ENCODE data around the gene AGBL1.

AGBL1 gene

GRCh38 chr15:86236356-86237110 is 156.9 kb downstream of the AGBL1 start:
- DNase-seq (ENCODE audit: low read depth) = no peak

DNA sequence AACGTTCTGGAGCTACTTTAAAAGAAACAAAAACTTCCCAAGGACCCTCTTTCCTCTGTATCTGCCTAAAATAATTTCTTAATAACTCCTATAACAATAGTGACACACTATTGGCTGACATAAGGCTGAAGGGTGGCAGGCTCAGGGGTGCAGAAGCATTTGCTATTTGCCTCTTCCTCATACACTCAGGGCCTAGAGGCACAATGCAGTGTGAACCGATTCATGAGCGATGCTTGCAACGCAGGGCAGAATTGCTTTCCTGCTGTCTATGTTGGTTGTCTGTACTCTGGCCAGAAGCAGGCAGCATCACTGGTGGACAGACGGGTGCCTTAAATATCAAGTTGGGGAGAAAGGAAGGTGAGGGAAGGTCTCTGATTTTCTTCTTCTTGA is 157.4 kb downstream of the AGBL1 start:
- no peak for DNase-seq (ENCODE audit: low read depth)

- DNase-seq (ENCODE audit: low read depth) = no peak
Observed at GRCh38 chr15:86247249-86247955, 167.7 kb downstream of the AGBL1 start.

DNA sequence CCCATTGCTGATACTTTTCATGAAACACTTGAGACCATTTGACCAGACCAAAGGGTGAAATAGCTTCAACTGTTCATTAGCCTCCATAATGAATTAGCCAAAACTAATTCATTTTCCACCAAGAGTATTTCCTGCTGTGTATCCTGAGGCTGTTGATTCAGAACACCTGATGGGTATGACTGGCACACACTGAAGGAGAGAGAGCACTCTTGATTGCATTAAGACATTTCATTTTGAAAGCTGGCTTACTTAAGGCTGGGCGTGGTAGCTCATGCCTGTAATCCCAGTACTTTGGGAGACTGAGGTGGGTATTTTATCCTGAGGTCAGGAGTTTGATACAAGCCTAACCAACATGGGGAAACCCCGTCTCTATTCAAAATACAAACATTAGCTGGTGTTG is 175.6 kb downstream of the AGBL1 start:
- no peak for DNase-seq (ENCODE audit: low read depth)

DNA sequence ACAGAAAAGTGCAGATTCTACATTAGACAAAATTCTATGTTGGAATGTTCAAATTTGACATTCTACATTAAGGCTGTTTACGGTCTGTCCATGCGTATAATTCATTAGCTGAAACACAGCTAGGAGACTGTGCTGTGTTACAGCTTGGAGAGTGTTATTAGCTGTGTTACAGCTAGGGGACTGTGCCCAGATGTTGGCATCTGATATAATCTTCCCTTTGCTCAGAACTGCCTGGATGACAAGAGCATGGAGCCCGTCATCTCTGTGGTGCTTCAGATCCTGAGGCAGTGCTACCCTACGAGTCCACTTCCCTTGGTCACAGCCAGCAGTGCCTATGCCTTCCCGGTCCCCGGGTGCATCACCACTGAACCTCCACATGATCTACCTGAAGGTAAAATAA is 177.0 kb downstream of the AGBL1 start:
- no peak for DNase-seq (ENCODE audit: low read depth)

DNA sequence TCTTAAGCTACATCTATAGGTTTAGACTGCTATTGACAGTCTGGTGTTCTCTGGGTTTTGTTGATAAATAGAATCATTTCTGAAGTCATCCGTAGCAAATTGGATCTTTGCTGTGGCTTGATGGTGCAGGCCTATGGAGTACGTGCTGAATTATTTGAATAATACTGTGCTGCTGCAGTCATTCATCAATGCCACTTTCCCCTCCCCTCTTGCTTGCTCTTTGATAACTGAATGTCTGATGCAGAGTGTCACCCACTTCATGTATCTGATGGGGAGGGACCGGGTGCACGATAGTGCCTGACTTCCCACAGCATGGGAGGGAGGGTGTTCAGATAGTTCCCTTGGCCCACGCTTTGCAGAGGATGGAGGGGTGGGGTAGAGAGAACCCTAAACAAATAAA is 179.9 kb downstream of the AGBL1 start:
- DNase-seq (ENCODE audit: low read depth) = no peak

DNA sequence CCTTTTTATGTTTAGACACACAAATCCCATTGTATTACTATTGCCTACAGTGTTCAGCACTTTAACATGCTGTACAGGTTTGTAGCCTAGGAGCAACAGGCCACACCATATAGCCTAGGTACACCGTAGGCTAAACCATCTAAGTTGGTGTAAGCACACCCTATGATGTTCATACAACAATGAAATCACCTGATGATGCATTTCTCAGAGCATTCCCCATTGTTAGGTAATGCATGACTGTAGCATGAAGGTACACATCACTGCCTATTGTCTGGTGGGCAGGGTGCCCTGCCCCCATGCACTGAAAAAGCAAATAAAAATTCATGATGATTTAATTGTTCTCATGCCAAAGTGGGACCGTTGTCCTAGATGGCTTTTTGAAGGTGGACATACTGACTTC is 183.6 kb downstream of the AGBL1 start:
- no peak for DNase-seq (ENCODE audit: low read depth)

DNA sequence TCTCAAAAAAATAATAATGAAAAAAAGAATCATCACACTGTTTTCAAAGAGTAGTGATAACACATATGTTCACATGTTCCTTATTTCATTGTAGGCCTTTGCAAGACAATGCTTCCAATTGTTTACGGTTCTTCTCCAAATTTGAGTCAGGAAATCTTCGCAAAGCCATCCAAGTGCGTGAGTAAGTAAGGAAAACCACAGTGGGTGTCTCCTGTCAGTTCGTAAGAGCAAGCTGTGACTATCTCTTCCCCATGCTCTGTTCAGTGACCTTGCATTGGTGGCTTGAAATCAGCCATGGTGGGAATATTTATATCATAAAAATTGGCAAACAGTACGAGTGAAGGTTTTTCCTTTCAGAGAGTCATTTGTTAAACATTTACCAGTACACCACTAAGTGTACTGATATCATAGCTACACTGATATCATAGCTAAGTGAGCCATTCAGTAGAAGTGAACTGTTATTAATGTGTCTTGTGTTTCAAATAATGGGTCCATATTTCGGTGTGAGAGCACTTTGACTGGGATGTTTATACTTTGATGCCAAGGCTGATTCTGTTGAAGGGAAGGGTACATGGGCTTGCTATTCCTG is 187.3 kb downstream of the AGBL1 start:
- DNase-seq (ENCODE audit: low read depth) = no peak

- no peak for DNase-seq (ENCODE audit: low read depth)
Observed at GRCh38 chr15:86267892-86268291, 188.2 kb downstream of the AGBL1 start.

GRCh38 chr15:86268558-86268957 is 188.9 kb downstream of the AGBL1 start:
- no peak for DNase-seq (ENCODE audit: low read depth)

DNA sequence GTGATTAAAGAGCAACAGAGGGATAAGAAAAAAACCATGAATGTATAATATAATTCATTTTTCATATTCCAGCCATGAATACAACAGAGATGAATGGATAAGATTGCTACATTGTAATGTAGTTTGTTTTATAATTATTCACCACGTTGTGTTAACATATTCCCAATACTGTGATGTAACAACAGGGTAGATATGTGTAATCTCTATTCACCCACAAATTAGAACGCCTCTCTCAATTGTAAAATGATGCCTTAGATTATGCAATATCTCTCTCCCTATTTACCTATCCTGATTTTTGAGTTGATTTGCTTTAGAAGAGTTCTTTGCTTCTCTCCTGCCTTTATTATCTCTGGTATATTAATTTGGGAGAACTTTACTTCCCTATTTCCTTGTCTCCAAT is 193.6 kb downstream of the AGBL1 start:
- DNase-seq (ENCODE audit: low read depth) = no peak

GRCh38 chr15:86275361-86275760 is 195.7 kb downstream of the AGBL1 start:
- DNase-seq (ENCODE audit: low read depth) = no peak

GRCh38 chr15:86278586-86278985 is 198.9 kb downstream of the AGBL1 start:
- DNase-seq (ENCODE audit: low read depth) = no peak

GRCh38 chr15:86284635-86285034 is 205.0 kb downstream of the AGBL1 start:
- DNase-seq (ENCODE audit: low read depth) = no peak

GRCh38 chr15:86295511-86295910 is 215.8 kb downstream of the AGBL1 start:
- DNase-seq (ENCODE audit: low read depth) = no peak

DNA sequence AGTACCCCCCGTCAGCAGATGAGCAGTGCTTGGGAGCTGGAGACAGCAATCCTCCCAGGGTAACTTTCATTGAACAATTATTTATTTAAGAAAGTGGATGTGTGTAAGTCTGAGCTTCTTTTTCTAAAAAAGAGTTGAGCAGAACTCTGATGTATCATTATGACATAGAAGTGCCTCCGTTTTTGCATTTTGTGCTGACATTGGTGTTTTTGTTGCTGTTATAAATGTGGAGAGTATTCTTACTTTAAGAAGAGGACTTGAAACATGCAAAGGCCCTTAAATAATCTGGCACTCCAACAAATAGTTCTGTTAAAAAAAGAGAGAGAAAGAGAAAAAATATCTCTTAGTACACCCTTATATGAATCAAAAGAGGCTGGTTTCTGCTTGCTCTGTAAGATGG is 217.1 kb downstream of the AGBL1 start:
- DNase-seq (ENCODE audit: low read depth) = no peak

DNA sequence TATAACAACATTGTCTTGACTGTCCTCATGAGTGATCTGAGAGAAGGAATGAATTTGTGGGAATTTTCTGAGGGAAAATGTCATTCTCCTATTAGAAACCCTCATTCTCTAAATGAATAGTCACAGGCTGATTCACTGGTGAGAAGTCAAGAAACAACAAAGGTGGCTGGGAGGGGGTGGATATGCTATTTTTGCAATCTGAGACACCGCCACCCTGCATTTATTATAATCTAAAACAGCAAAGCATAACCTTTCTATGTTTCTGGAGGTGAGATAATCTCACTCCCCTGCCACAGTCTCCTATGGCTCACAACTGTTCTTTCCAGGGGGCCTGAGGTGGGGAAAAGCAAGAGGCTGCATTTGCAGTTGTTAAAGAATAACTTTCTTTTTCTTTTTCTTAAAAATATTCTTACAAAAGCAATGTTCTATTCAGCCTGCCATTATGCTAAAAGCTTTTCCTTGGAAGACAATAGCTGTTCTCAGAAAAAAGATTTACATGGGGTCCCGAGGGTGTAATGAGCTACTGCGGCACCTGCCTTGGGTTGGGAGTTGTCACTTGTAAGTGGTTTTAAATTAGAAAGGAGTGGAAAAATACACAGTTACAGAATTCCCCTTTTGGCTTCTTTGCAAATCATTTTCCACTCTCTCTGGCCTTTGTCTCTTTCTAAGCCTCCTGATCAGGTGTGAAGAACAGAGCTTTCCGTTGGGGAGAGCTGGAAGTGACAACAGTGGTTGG is 220.9 kb downstream of the AGBL1 start:
- no peak for DNase-seq (ENCODE audit: low read depth)

- DNase-seq (ENCODE audit: low read depth) = no peak
Observed at GRCh38 chr15:86311568-86312280, 232.1 kb downstream of the AGBL1 start.

- DNase-seq (ENCODE audit: low read depth) = no peak
Observed at GRCh38 chr15:86312486-86312885, 232.8 kb downstream of the AGBL1 start.

GRCh38 chr15:86316216-86316615 is 236.5 kb downstream of the AGBL1 start:
- no peak for DNase-seq (ENCODE audit: low read depth)

DNA sequence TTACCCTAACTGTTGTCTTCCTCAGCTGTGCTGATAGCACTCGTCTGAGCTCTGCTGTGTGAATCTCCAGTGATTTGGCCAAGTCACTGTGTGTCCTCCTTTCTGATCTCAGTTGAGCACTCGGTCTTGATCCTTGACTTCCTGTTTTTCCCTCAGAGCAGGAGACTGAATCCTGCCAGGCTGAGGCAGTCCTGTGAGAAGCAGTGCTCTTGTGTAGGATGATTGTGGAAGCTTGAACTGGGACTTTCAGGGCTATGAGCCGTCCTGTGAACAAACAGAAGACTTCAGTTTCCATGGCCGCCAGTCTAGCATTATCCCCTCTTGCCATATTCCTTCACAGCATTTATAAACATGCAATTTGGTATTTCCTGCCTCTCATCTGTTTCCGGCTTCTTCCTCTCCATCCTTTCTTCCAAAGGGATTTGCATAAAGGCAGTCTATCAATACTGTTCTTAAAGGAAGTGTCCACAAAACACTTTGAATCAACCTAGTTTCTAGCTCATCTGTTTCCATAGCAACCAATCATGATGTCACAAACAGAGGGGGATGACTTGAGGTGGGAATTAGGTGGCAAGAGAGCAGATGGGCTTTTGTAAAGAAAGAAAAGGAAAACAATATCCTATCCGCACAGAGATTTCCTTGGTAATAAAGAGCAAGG is 237.2 kb downstream of the AGBL1 start:
- DNase-seq (ENCODE audit: low read depth) = no peak

DNA sequence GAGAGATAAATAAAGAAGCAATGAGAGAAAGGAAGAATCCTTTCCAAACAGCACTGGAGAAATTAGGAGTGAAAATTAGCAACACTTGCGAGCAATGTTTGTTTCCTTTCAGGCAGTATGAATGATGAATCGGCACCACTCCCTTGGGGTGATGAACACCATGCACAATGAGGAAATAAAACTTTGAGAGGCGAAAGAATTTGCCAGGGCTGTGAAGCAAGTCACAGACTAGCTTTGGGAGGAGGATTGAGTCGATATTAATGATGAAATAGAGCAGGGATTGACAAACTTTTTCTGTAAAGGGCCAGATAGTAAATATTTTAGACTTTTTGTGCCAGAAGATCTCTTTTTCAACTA is 237.7 kb downstream of the AGBL1 start:
- DNase-seq (ENCODE audit: low read depth) = no peak

Data from iris pigment epithelial cell (primary cell).